Breast epithelium (tissue), 4 donors: ENCODE data around the gene COG1. TPM values are rescaled to one million over a fixed set of nuclear protein-coding genes. Genes with fewer than 3 reads are reported as not detected.

ENCODE experiments used
- DNase-seq, 2 donors: peaks; one replicate each; pipeline ENCODE4 v3.0.0-alpha.2; 2019; ENCODE audit warnings: low spot score in 2 of 2
- H3K27ac ChIP-seq, 2 donors: fragments of 200-600 bp; sonication (generic) in 1 of 2; one replicate each; pipeline ENCODE4 v1.5.1; 2016 to 2019; ENCODE audit warnings: mild to moderate bottlenecking in 1 of 2
- H3K27me3 ChIP-seq, 2 donors: fragments of 200-600 bp; sonication (generic) in 1 of 2; one replicate each; pipeline versions ENCODE4 v1.5.1 to v1.6.0; 2017 to 2019; ENCODE audit warnings: control low read depth in 1 of 2, mild to moderate bottlenecking in 1 of 2
- H3K36me3 ChIP-seq: fragments of 200-600 bp; one replicate; pipeline ENCODE4 v1.5.1; 2019
- H3K4me1 ChIP-seq, 2 donors: fragments of 200-600 bp; sonication (generic); one replicate each; pipeline ENCODE4 v1.5.1; 2016 to 2019; ENCODE audit warnings: control low read depth in 1 of 2
- H3K4me3 ChIP-seq, 3 donors: fragments of 200-600 bp; sonication (generic); 1 replicate in 2 of 3; 2 replicates in 1 of 3; pipeline ENCODE4 v1.5.1; 2016 to 2019; ENCODE audit warnings: mild to moderate bottlenecking in 3 of 3, moderate library complexity in 2 of 3
- H3K9me3 ChIP-seq, 2 donors: fragments of 200-600 bp; sonication (generic) in 1 of 2; one replicate each; pipeline ENCODE4 v1.5.1; 2016 to 2019; ENCODE audit warnings: control low read depth in 1 of 2
- POLR2A ChIP-seq: fragments of 450-650 bp; IDR thresholded peaks from one replicate; pipeline ENCODE4 v1.6.1; 2016; ENCODE audit warnings: antibody characterized with exemption, mild to moderate bottlenecking, moderate library complexity
- POLR2AphosphoS5 ChIP-seq, 3 donors: sonication (generic); formaldehyde crosslinking; IDR thresholded peaks; one replicate each; pipeline ENCODE4 v1.6.1; 2017; ENCODE audit warnings: antibody characterized with exemption in 3 of 3
- intact Hi-C: fragments of 100-400 bp; cut with DNase I; formaldehyde crosslinking; loops from one replicate; pipeline ENCODE4 v1.15.1; 2023; ENCODE audit warnings: low total_unique reads
- total RNA-seq, 3 donors: library from RNA; depleted of rRNA; stranded (reverse); fragments of >200 nt; gene quantifications; one replicate each; pipeline ENCODE4 v1.1.0, GENCODE V29; 2016
- TF ChIP-seq, protein P1 (sequence below), 3 donors: fragments of 450-650 bp; IDR thresholded peaks; one replicate each; pipeline ENCODE4 v1.5.1; 2016 to 2017; ENCODE audit warnings: antibody characterized with exemption in 3 of 3, mild to moderate bottlenecking in 3 of 3, moderate library complexity in 3 of 3

The COG1 gene
- total RNA-seq, 3 donors from 2014 or later = 22.9 to 40.3 (median 36.1) TPM

DNA sequence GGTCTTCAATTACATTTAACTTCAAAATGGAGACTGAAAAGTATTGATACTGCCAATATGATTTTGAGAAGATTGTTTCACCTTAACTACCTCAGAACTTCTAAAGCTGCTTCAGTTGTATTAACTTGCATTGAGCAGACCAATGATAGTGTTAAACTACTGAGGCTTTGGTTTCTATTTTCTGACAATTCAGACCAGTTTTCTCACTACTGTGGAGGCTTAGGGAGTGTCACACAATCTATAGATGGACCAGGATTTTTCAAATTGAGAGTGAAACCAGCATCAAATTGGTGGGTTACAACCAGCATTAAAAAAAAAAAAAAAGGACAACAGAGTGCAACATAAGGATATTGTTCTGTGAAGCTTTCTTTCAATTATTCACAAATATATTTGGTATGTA lies 21.2 kb downstream of the COG1 start:
- no peaks in the 10 kb centered on the region for H3K36me3 ChIP-seq
- no peak overlapping the region for H3K27ac ChIP-seq
- no peak overlapping the region for H3K4me3 ChIP-seq
- no peaks in the 10 kb centered on the region for H3K4me1 ChIP-seq
- TF ChIP-seq, protein P1, sequence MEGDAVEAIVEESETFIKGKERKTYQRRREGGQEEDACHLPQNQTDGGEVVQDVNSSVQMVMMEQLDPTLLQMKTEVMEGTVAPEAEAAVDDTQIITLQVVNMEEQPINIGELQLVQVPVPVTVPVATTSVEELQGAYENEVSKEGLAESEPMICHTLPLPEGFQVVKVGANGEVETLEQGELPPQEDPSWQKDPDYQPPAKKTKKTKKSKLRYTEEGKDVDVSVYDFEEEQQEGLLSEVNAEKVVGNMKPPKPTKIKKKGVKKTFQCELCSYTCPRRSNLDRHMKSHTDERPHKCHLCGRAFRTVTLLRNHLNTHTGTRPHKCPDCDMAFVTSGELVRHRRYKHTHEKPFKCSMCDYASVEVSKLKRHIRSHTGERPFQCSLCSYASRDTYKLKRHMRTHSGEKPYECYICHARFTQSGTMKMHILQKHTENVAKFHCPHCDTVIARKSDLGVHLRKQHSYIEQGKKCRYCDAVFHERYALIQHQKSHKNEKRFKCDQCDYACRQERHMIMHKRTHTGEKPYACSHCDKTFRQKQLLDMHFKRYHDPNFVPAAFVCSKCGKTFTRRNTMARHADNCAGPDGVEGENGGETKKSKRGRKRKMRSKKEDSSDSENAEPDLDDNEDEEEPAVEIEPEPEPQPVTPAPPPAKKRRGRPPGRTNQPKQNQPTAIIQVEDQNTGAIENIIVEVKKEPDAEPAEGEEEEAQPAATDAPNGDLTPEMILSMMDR (IDR thresholded peaks at IDR 0.05) = no peak
- no peak for TF ChIP-seq POLR2A
- TF ChIP-seq POLR2AphosphoS5 (IDR thresholded peaks at IDR 0.05) = no peak
- intact Hi-C loops = no loop called here
- H3K27me3 ChIP-seq = no peaks in the 10 kb centered on the region
- no peak for DNase-seq
- H3K9me3 ChIP-seq = no peaks in the 10 kb centered on the region

DNA sequence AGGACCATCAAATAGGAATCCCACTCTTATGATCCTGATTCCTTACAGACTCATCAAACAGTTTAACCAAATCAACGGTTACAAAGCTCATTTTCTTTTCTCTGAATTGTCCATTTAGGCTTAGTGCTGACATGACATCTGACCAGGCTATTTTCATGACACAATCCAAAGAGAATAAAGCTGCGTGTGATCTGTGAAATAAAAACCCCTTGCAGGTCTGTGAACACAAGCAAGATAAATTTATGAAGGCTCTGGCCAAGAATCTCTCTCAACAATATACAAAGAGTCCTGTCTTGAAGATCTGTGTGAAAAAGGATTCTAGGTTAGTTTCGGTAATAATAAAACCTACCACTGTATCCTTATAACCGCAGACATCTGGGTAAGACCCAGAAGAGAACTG lies 22.0 kb downstream of the COG1 start:
- no peaks in the 10 kb centered on the region for H3K9me3 ChIP-seq
- H3K36me3 ChIP-seq = no peaks in the 10 kb centered on the region
- DNase-seq = no peak
- no peaks in the 10 kb centered on the region for H3K27me3 ChIP-seq
- no peak for TF ChIP-seq POLR2A
- TF ChIP-seq, protein P1 (IDR thresholded peaks at IDR 0.05) = no peak
- no peak for TF ChIP-seq POLR2AphosphoS5 (IDR thresholded peaks at IDR 0.05)
- no peak overlapping the region for H3K4me3 ChIP-seq
- H3K27ac ChIP-seq = no peak overlapping the region
- intact Hi-C loops = no loop called here
- no peaks in the 10 kb centered on the region for H3K4me1 ChIP-seq

- TF ChIP-seq POLR2AphosphoS5 (IDR thresholded peaks at IDR 0.05) = no peak
- TF ChIP-seq, protein P1 (IDR thresholded peaks at IDR 0.05) = peak in 1 of 3 donors; percentile 27
- no peaks in the 10 kb centered on the region for H3K4me1 ChIP-seq
- H3K27me3 ChIP-seq = no peaks in the 10 kb centered on the region
- H3K4me3 ChIP-seq = no peak overlapping the region
- H3K27ac ChIP-seq = no peak overlapping the region
- H3K9me3 ChIP-seq = no peaks in the 10 kb centered on the region
- H3K36me3 ChIP-seq = no peaks in the 10 kb centered on the region
- no peak for DNase-seq
- intact Hi-C loops = no loop called here
Measured at GRCh38 chr17:73215447-73215846, 22.6 kb downstream of the COG1 start.

GRCh38 chr17:73223626-73224230 lies 30.9 kb downstream of the COG1 start:
- TF ChIP-seq POLR2AphosphoS5 (IDR thresholded peaks at IDR 0.05) (no peak), POLR2A (no peak)
- TF ChIP-seq, protein P1 (IDR thresholded peaks at IDR 0.05) = no peak
- no peaks in the 10 kb centered on the region for H3K27me3 ChIP-seq
- no peak overlapping the region for H3K27ac ChIP-seq
- H3K9me3 ChIP-seq = no peaks in the 10 kb centered on the region
- H3K4me3 ChIP-seq = no peak overlapping the region
- H3K36me3 ChIP-seq = no peaks in the 10 kb centered on the region
- intact Hi-C loops = no loop called here
- no peak for DNase-seq
- H3K4me1 ChIP-seq = no peaks in the 10 kb centered on the region

DNA sequence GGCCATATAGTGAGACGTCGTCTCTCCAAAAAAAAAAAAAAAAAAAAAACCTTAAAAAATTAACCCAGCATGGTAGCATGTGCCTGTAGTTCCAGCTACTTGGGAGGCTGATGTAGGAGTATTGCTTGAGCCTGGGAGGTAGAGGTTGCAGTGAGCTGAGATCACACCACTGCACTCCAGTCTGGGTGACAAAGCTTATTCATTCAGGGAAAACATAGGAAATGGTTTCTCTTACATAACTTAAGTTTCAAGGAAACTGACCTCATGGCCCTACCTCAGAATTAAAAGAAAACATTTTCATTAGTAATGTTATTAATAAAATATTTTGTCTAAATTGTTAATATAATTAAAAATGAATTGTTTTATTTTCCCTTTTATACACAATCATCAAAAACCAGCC lies 31.4 kb downstream of the COG1 start:
- no peaks in the 10 kb centered on the region for H3K9me3 ChIP-seq
- TF ChIP-seq POLR2AphosphoS5 (IDR thresholded peaks at IDR 0.05) (no peak), POLR2A (no peak)
- TF ChIP-seq, protein P1 (IDR thresholded peaks at IDR 0.05) = no peak
- H3K4me3 ChIP-seq = no peak overlapping the region
- H3K4me1 ChIP-seq = no peaks in the 10 kb centered on the region
- H3K27ac ChIP-seq = no peak overlapping the region
- no peaks in the 10 kb centered on the region for H3K36me3 ChIP-seq
- no peak for DNase-seq
- intact Hi-C loops = no loop called here
- H3K27me3 ChIP-seq = no peaks in the 10 kb centered on the region
